ENCODE measurements around the gene PIEZO1. TPM values are rescaled to one million over a fixed set of nuclear protein-coding genes. Genes with fewer than 3 reads are reported as not detected.

Gene PIEZO1
- total and polyA plus RNA-seq, 2 donors (not counting 3 experiments of a cell fraction or from before 2014, with no cell fraction given), result 298 to 322 TPM

GRCh38 chr16:88810912-88811768 lies 26.1 kb upstream of the PIEZO1 start:
- Histone ChIP-seq H3K36me3 (ENCODE audit: control insufficient read depth in 2 of 2, extremely low read depth in 1 of 2, insufficient read depth in 2 of 2, low read length in 2 of 2) (peaks cover 4 to 12% of the 10 kb centered on the region in 2 experiments), H3K9ac (replicated peaks; ENCODE audit: extremely low read depth, insufficient read depth, low read length) (peak overlapping the region; percentile 57), H4K20me1 (replicated peaks; ENCODE audit: control insufficient read depth, extremely low read depth, insufficient read depth, low read length) (no peaks in the 10 kb centered on the region), H3K4me3 (replicated peaks in 1 of 3; ENCODE audit: insufficient read depth in 1 of 3, low read depth in 1 of 3, low read length in 3 of 3) (peak overlapping the region; percentile 40 to 53 (median 42)), H3K4me2 (ENCODE audit: insufficient read depth, low read length) (peak overlapping the region; percentile 60), H3K9me3 (replicated peaks; ENCODE audit: control insufficient read depth, insufficient read depth, low read length) (no peaks in the 10 kb centered on the region), H3K79me2 (ENCODE audit: control insufficient read depth, insufficient read depth, low read length) (peaks cover 24% of the 10 kb centered on the region), H2AFZ (ENCODE audit: low read depth, low read length) (peak overlapping the region; percentile 13), H3K9me1 (replicated peaks; ENCODE audit: control insufficient read depth, extremely low read depth, insufficient read depth, low read length) (no peaks in the 10 kb centered on the region), H3K27ac (ENCODE audit: insufficient read depth, low read depth, low read length) (peak overlapping the region; percentile 21), H3K27me3 (ENCODE audit: control insufficient read depth in 2 of 2, insufficient read depth in 2 of 2, low read length in 2 of 2) (no peaks in the 10 kb centered on the region), H3K4me1 (ENCODE audit: control insufficient read depth, extremely low read depth, insufficient read depth, low read length) (peaks cover 17% of the 10 kb centered on the region)
- intact Hi-C loops (cut with micrococcal nuclease) (loop anchor here (5.0 kb wide), 1 partner anchor 111 kb away; no protein-coding TSS in a partner anchor), dilution Hi-C loops (cut with MboI; ENCODE audit: extremely low pct_ligation_motif_present, low sequenced_read_pairs) (no loop called here)
- DNase-seq (ENCODE audit: low read depth, low spot score) (peak; percentile 69), FAIRE-seq (peak; percentile 59)
- BruUV-seq (replicated peaks), result TSS peak; percentile 32
- peak; percentile 76 for TF ChIP-seq MYC (IDR thresholded peaks at IDR 0.05; ENCODE audit: low read depth, low read length)
- TF ChIP-seq POLR2A (IDR thresholded peaks at IDR 0.05; ENCODE audit: low read depth, low read length), result no peak
- TF ChIP-seq, protein P1, sequence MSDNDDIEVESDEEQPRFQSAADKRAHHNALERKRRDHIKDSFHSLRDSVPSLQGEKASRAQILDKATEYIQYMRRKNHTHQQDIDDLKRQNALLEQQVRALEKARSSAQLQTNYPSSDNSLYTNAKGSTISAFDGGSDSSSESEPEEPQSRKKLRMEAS (IDR thresholded peaks at IDR 0.05; ENCODE audit: insufficient read depth, insufficient read length), result peak; percentile 75
- CTCF ChIA-PET, result interaction anchor here (0.8 to 4.9 kb wide), 7 partner anchors 27 to 405 kb away, joined by 3 to 50 read pairs (median 14); partner anchors contain the start of genes GALNS, PIEZO1 and TRAPPC2L
- POLR2A ChIA-PET, result no interaction called here

DNA sequence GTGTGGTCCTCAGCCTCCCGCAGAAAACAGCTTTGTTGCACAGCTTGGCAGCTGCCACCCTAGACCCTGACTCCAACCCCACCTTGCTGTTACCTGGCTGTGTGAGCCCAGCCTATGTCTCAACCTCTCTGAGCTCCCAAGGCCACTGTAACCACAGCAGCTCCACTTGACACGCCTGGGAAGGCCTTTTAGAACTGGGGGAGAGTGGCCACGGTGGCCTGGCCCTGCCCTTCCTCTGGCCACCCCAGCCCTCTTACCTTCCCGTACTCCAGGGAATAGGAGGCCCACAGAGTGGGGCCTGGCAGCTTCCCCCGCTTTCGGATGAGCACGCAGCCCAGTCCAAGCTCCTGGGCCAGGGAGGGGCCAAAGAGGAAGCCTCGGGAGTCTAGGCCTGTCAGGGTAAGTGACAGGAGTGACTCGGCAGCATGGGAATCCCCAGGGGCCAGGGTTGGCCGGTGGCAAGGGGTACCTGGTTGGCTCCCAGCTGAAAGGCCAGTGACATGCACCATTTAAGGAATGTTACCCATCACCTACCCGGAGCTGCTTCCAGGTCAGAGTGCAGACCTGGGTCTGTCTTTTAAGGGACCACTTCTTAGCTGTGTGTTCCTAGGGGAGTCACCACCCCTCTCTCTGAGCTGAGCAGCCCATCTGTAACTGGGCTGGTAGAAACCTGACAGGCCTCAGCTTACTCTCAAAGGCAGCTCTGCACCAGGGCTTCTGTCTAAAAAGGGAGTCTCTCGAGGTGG lies 25.3 kb upstream of the PIEZO1 start:
- dilution Hi-C loops (cut with MboI; ENCODE audit: extremely low pct_ligation_motif_present, low sequenced_read_pairs) (no loop called here), intact Hi-C loops (cut with micrococcal nuclease) (loop anchor here (5.0 kb wide), 1 partner anchor 112 kb away; no protein-coding TSS in a partner anchor)
- no peak for FAIRE-seq
- Histone ChIP-seq H4K20me1 (replicated peaks; ENCODE audit: control insufficient read depth, extremely low read depth, insufficient read depth, low read length) (no peaks in the 10 kb centered on the region), H3K79me2 (ENCODE audit: control insufficient read depth, insufficient read depth, low read length) (peaks cover 31% of the 10 kb centered on the region), H3K27ac (ENCODE audit: insufficient read depth, low read depth, low read length) (no peak overlapping the region), H3K9me1 (replicated peaks; ENCODE audit: control insufficient read depth, extremely low read depth, insufficient read depth, low read length) (no peaks in the 10 kb centered on the region), H3K4me1 (ENCODE audit: control insufficient read depth, extremely low read depth, insufficient read depth, low read length) (peaks cover 17% of the 10 kb centered on the region), H3K36me3 (ENCODE audit: control insufficient read depth in 2 of 2, extremely low read depth in 1 of 2, insufficient read depth in 2 of 2, low read length in 2 of 2) (peaks cover 4 to 12% of the 10 kb centered on the region in 2 experiments), H3K9ac (replicated peaks; ENCODE audit: extremely low read depth, insufficient read depth, low read length) (peak overlapping the region; percentile 57), H3K4me2 (ENCODE audit: insufficient read depth, low read length) (peak overlapping the region; percentile 60), H3K27me3 (ENCODE audit: control insufficient read depth in 2 of 2, insufficient read depth in 2 of 2, low read length in 2 of 2) (no peaks in the 10 kb centered on the region), H2AFZ (ENCODE audit: low read depth, low read length) (no peak overlapping the region), H3K9me3 (replicated peaks; ENCODE audit: control insufficient read depth, insufficient read depth, low read length) (no peaks in the 10 kb centered on the region), H3K4me3 (replicated peaks in 1 of 3; ENCODE audit: insufficient read depth in 1 of 3, low read depth in 1 of 3, low read length in 3 of 3) (peak overlapping the region in 2 of 3 experiments; percentile 42 to 53)
- ChIA-PET POLR2A (no interaction called here), CTCF (interaction anchor here (0.8 to 3.8 kb wide), 5 partner anchors 26 to 406 kb away, joined by 3 to 28 read pairs (median 14); partner anchors contain the start of gene PIEZO1)
- DNase-seq (ENCODE audit: low read depth, low spot score), result no peak
- no peak for TF ChIP-seq MYC (IDR thresholded peaks at IDR 0.05; ENCODE audit: low read depth, low read length)
- TF ChIP-seq POLR2AphosphoS5 (IDR thresholded peaks at IDR 0.05; ENCODE audit: insufficient read depth, low read depth, low read length), result no peak
- TF ChIP-seq GATA2 (IDR thresholded peaks at IDR 0.05; ENCODE audit: insufficient read depth, insufficient read length, low read depth, low read length), result no peak
- BruUV-seq (replicated peaks), result no TSS peak
